Fibroblast of lung (primary cell): ENCODE results near the gene WDFY2. TPM values are rescaled to one million over a fixed set of nuclear protein-coding genes. Genes with fewer than 3 reads are reported as not detected.

Experiments used
- DNase-seq, 2 donors: peaks; one replicate each; pipeline versions ENCODE4 v3.0.0 to v3.0.0-alpha.2; 2010; ENCODE audit warnings: low read depth in 2 of 2
- H2AFZ ChIP-seq: 2 replicates; pipeline ENCODE4 v1.5.1; 2012; ENCODE audit warnings: low read length, control low read depth, inconsistent platforms
- H3K27ac ChIP-seq: 2 replicates; pipeline ENCODE4 v1.5.1; 2011; ENCODE audit warnings: low read length, control low read depth; ENCODE audit not compliant: insufficient read depth
- H3K27me3 ChIP-seq: 2 replicates; pipeline ENCODE4 v1.5.1; 2011; ENCODE audit warnings: mild to moderate bottlenecking, low read length; ENCODE audit not compliant: control insufficient read depth, insufficient read depth
- H3K36me3 ChIP-seq: 2 replicates; pipeline ENCODE4 v1.5.1; 2011; ENCODE audit warnings: low read length; ENCODE audit not compliant: control insufficient read depth, insufficient read depth
- H3K4me1 ChIP-seq: 2 replicates; pipeline ENCODE4 v1.5.1; 2011; ENCODE audit warnings: low read length; ENCODE audit not compliant: control insufficient read depth, insufficient read depth; ENCODE audit errors: extremely low read depth
- H3K4me2 ChIP-seq: 2 replicates; pipeline ENCODE4 v1.5.1; 2011; ENCODE audit warnings: low read length, control low read depth; ENCODE audit not compliant: insufficient read depth; ENCODE audit errors: extremely low read depth
- H3K4me3 ChIP-seq, 4 experiments: fragments of 200-600 bp in 1 of 4; sonication (generic) in 1 of 4; replicated peaks in 1 of 4; 2 replicates each; pipeline ENCODE4 v1.5.1; 2011 to 2016; ENCODE audit warnings: low read length in 4 of 4, low read depth in 3 of 4, mild to moderate bottlenecking in 3 of 4, control low read depth in 2 of 4, inconsistent platforms in 1 of 4, mixed read lengths in 1 of 4; ENCODE audit not compliant: insufficient read depth in 1 of 4; ENCODE audit errors: control extremely low read depth in 1 of 4
- H3K79me2 ChIP-seq: 2 replicates; pipeline ENCODE4 v1.5.1; 2012; ENCODE audit warnings: mild to moderate bottlenecking, low read length, inconsistent platforms; ENCODE audit not compliant: control insufficient read depth, insufficient read depth
- H3K9ac ChIP-seq: 2 replicates; pipeline ENCODE4 v1.5.1; 2011; ENCODE audit warnings: mild to moderate bottlenecking, low read length, control low read depth; ENCODE audit not compliant: insufficient read depth
- H3K9me3 ChIP-seq: 2 replicates; pipeline ENCODE4 v1.5.1; 2012; ENCODE audit warnings: low read depth, low read length; ENCODE audit not compliant: control insufficient read depth, insufficient read depth
- H4K20me1 ChIP-seq: 2 replicates; pipeline ENCODE4 v1.5.1; 2011; ENCODE audit warnings: low read length; ENCODE audit not compliant: control insufficient read depth, insufficient read depth; ENCODE audit errors: extremely low read depth
- CTCF ChIP-seq, 2 donors: IDR thresholded peaks in 1 of 2; conservative IDR thresholded peaks in 1 of 2; 1 replicate in 1 of 2; 2 replicates in 1 of 2; pipeline ENCODE4 v1.5.1; 2011 to 2012; ENCODE audit warnings: low read length in 2 of 2, control low read depth in 1 of 2, inconsistent platforms in 1 of 2, low read depth in 1 of 2, mild to moderate bottlenecking in 1 of 2
- EZH2 ChIP-seq: IDR thresholded peaks from 2 replicates; pipeline ENCODE4 v1.5.1; 2012; ENCODE audit warnings: low read length, control low read depth, mild to moderate bottlenecking; ENCODE audit errors: missing control alignments
- polyA plus RNA-seq, 2 donors: library from polyadenylated mRNA; depleted of rRNA in 1 of 2; stranded (reverse) in 1 of 2; unstranded in 1 of 2; fragments of >200 nt; gene quantifications; 2 replicates each; pipeline ENCODE4 v1.2.1, GENCODE V29; 2011 to 2012; ENCODE audit warnings: missing spikeins in 1 of 2
- total RNA-seq: library from RNA; depleted of rRNA; stranded (reverse); fragments of >200 nt; gene quantifications from 2 replicates; pipeline ENCODE4 v1.2.1, GENCODE V29; 2014

WDFY2 gene
- total and polyA plus RNA-seq, 2 donors (not counting 1 experiment from before 2014, with no cell fraction given), result 4.9 to 9.2 TPM

- no peaks in the 10 kb centered on the region for H4K20me1 ChIP-seq
- H3K27me3 ChIP-seq, result no peaks in the 10 kb centered on the region
- H3K4me3 ChIP-seq, result no peak overlapping the region
- H3K9ac ChIP-seq, result no peak overlapping the region
- TF ChIP-seq EZH2 (no peak), CTCF (conservative IDR thresholded peaks at IDR 0.05 in 1 of 2, IDR thresholded peaks at IDR 0.05 in 1 of 2; ENCODE audit: low read depth in 1 of 2, low read length in 2 of 2) (no peak)
- H3K79me2 ChIP-seq, result no peaks in the 10 kb centered on the region
- no peak overlapping the region for H3K4me2 ChIP-seq
- H3K36me3 ChIP-seq, result peaks cover 2% of the 10 kb centered on the region
- no peak overlapping the region for H2AFZ ChIP-seq
- no peaks in the 10 kb centered on the region for H3K9me3 ChIP-seq
- no peak overlapping the region for H3K27ac ChIP-seq
- DNase-seq, result no peak
- H3K4me1 ChIP-seq, result peaks cover 27% of the 10 kb centered on the region
These were observed 144.0 kb downstream of the WDFY2 start for GRCh38 chr13:51728275-51728673.

GRCh38 chr13:51728972-51729371 lies 144.7 kb downstream of the WDFY2 start:
- Histone ChIP-seq H3K9me3 (no peaks in the 10 kb centered on the region), H3K4me3 (no peak overlapping the region), H3K27ac (no peak overlapping the region), H3K27me3 (no peaks in the 10 kb centered on the region), H3K79me2 (no peaks in the 10 kb centered on the region), H3K4me2 (no peak overlapping the region), H2AFZ (no peak overlapping the region), H3K4me1 (peaks cover 27% of the 10 kb centered on the region), H4K20me1 (no peaks in the 10 kb centered on the region), H3K9ac (no peak overlapping the region), H3K36me3 (peaks cover 2% of the 10 kb centered on the region)
- DNase-seq, result peak; percentile 82 to 87
- TF ChIP-seq CTCF (conservative IDR thresholded peaks at IDR 0.05 in 1 of 2, IDR thresholded peaks at IDR 0.05 in 1 of 2; ENCODE audit: low read depth in 1 of 2, low read length in 2 of 2) (no peak), EZH2 (no peak)

GRCh38 chr13:51729866-51730553 lies 145.7 kb downstream of the WDFY2 start:
- peak; percentile 87 to 88 for DNase-seq
- peak overlapping the region in 2 of 4 experiments; percentile 23 to 25 for H3K4me3 ChIP-seq
- peak overlapping the region; percentile 70 for H3K4me2 ChIP-seq
- no peaks in the 10 kb centered on the region for H3K79me2 ChIP-seq
- TF ChIP-seq CTCF (conservative IDR thresholded peaks at IDR 0.05 in 1 of 2, IDR thresholded peaks at IDR 0.05 in 1 of 2; ENCODE audit: low read depth in 1 of 2, low read length in 2 of 2) (no peak), EZH2 (no peak)
- peaks cover 2% of the 10 kb centered on the region for H3K36me3 ChIP-seq
- peak overlapping the region; percentile 17 for H3K9ac ChIP-seq
- H3K4me1 ChIP-seq, result peaks cover 27% of the 10 kb centered on the region
- H4K20me1 ChIP-seq, result no peaks in the 10 kb centered on the region
- no peaks in the 10 kb centered on the region for H3K27me3 ChIP-seq
- no peaks in the 10 kb centered on the region for H3K9me3 ChIP-seq
- H3K27ac ChIP-seq, result peak overlapping the region; percentile 90
- H2AFZ ChIP-seq, result peak overlapping the region; percentile 30
